ENCODE data around the gene CYSRT1.

CYSRT1 gene

DNA sequence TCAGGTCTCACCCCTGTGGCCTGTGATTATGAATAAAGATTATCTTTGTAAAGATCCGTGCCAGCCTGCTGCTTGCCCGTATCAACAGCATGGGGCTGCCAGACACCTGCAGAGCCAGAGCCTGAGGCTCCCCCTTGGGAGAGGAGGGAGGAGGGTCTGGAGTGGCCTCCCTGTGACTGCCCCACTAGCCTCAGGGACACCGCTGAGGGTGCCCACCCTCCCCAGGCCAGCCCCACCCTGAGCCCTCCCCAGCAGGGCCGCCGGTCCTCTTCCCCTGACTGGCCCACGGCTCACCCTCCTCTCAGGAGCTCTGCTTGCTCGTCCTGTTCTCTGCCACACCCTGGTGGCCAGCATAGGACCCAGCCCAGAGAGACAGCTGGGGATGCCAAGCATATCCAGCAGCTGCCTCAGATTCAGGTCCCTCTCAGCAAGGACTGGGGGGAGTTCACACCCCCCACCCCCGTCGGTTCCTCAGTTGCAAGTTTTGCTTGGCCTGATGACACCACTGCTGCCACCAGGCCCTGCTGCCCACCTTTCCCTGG, 34.6 kb upstream of the CYSRT1 start:
- DNase-seq = no peak

DNA sequence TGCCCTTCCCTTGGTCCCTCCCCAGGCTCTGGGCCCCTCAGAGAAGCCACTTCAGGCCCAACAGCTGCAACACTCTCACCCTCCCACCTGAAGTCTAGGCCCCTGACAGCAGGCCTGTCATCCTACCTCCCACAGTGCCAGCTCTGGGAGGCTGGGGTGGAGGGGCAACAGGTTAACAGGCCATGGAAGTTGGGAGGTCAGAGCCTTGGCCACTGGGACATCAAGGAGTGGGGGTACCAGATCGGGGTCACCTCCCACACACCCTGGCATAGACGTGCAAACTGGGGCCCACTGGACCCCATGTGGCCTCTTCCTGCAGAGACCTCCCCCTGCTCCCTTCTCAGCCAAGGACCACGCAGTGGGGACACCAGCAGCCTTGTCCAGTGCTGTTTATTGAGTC, 33.7 kb upstream of the CYSRT1 start:
- no peak for DNase-seq

DNA sequence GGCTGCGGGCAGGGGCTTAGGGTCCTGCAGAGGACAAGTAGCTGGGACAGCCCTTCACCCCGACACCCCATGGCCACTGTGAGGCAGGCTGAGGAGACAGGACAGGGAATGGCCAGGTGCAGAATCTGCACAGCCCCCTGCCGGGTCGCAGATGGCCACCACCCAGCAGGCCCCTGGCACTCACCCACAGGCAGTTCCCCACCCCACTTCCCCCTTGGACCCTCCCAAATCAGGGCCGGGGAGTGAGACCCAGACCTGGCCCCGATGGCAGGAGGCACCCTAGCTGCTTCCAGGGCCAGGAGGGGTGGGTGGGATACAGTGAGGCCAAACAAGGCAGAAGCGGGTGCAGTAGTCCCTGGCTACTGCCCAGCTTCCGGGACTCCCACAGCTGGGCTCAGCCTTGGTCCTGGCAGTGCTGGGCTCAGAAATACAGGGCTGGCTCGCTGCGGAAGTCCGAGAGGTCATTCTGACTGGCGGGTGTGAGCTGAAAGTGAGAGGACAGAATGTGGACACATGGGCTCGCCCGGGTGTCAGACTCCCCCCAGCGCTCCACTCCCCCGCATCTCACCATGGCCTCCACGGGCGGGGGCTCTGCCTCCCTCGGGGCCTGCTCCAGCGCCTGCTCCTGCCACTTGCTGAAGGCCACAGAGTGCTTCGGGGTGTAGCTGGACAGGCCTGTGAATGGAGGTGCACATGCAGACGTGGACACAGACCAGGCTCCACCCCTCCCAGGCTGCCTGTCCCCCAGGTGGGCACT, 33.1 kb upstream of the CYSRT1 start:
- DNase-seq = no peak

DNA sequence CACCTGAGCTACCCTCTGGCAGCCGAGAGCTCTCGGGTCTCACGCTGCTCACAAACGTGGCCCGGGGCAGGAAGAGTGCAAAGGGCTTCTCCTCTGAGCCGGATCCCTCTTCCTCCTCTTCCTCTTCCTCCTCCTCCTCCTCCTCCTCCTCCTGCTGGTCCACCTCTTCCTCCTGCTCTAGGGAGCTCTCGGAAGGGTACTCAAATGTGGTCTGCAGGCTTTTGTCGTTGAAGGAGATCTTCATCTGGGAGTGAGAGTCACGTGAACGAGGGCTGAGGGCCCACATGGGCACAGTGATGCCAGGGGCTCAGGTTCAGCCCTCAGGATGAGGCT, 32.6 kb upstream of the CYSRT1 start:
- DNase-seq = no peak

DNA sequence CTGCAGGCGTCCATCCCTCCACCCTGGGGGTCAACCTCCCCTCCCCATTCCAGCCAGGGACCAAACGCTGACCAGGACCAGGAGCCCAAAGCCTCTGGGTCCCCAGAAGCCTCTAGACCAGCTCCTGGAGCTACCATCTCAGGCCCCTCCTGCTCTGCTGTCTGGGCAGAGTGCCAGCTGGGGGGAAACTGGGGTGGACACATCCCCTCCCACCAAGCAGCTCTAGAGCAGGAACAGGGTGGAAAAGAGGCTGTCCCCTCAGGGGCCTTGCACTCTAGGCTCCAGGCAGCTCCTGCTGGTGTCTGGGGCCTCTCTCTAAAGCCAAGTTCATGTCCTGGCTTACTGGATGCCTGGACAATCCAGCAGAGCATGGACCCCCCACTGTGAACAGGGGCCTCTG, 32.1 kb upstream of the CYSRT1 start:
- no peak for DNase-seq

DNA sequence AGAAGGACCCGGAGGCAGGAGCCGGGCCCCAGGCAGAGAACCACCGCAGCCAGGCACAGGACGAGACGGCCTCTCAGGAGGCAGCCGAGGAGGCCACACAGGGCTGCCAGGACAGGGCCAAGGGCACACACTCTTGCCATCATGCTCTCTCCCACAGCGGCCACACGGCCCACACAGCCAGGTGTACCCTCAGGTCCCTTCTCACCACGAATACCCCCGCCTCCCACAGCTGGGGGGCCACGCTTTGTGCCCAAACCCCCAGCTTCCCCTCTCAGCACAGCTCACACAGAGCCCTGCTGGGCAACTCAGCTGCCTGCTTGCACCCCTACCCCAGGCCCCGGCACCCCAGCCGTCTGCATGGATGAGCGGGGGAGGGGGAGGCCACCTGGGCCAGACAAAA, 31.2 kb upstream of the CYSRT1 start:
- no peak for DNase-seq

DNA sequence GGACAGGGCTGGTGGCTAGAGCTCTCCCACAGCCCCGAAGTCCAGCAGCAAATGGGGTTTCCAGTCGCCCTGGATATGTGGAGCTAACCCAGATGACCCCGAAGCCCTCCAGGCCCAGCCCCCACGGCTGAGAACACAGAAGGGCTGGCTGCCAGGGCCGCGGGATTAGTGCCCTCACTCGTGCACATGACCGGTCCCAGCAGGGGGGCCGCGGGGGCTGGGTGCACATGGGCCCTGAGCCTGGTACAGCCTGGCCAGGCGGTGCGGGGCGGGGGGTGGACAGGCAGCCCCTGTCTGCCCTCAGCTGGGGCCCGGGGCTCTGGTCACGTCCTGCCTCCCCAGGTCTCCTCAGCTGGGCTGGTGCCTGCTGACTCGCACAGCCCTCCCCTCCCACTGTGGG, 30.6 kb upstream of the CYSRT1 start:
- no peak for DNase-seq

DNA sequence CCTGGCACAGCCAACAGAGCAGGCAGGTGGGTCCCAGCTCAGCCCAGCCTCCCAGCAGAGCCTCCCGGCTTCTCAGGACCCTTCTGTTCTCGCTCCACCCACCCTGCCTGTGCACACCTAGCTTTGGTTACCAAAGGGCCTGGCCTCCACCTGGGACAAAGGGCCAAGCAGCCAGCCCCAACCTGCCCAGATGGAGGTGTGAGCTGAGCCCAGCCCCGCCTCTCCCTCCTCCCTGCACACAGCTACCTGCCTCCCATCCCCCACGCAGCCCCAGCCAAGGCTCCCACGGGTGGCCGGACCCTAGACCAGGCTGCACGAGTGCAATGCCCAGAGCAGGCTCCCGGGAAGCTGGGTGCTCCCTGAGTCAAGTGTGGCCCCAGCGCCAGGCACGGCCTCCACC, 30.1 kb upstream of the CYSRT1 start:
- no peak for DNase-seq

DNA sequence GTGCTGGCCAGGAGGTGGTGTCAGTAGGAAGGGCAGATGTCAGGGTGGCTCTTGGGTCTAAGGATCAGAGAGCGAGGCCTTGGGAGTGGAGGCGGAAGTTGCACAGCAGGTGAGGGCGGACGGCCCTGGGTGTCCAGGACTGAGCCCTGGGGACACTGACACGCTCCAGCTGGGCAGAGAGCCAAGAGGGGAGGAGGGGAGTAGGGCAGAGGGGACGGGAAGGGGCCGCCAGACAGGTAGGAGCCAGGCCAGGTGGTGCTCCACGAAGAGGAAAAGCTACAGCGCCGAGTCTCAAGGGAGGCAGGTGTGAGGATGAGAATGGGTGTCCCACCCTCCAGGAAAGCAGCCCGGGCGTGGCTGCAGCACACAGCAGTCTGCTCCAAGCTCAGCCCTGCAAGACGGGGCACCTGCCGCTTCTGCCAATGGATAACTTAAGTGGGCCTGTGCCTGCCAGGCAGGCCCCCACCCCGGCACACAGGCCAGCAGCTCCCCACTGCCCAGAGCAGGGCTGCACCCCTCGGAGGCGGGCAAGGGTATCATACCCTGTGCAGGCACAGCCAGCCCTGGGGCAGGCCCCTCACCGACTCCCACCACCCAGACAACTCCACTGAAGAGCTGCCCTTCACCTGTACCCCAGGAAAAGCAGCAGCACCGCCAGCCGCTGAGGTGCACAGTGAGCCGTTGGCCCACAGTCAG, 29.3 kb upstream of the CYSRT1 start:
- no peak for DNase-seq

DNA sequence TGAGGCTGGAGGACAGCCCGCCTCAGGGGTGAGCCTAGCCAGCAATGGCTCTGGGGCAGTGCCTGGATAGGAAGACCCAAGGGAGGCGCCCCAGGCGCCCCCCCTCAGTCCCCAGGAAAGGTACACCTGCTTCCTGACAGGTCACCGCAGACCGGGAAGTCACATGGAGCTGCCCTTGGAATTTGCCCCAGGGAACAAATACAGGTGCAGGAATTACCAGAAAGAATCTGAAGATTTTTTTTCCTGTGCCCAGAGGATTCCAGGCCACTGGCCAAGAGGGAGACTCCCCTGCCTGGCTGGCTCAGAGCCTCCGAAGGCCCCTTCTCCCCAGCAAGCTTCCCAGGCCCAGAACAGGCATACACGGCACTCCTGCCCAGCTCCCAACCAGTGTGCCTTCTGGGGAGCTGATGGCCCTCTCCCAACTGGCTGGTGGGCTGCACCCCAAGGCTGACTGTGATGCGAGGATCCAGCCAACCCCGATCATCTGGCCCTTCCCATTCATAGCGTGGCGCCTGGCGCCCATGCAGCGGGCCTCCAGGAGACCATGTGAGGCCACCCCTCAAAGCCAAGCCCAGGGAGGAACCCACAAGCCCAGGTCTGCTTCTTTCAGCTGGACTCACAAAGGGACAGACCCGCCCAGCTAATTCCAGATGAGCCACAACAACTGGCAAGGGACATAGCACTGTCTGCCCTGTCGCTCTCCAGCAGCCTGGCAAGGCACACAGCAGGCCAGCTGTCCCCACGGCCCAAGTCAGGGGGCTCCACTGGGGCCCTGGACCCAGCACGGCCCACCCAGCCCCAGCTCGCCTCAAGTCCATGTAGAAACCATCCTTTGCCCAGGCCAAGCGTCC, 26.7 kb upstream of the CYSRT1 start:
- DNase-seq = no peak

DNA sequence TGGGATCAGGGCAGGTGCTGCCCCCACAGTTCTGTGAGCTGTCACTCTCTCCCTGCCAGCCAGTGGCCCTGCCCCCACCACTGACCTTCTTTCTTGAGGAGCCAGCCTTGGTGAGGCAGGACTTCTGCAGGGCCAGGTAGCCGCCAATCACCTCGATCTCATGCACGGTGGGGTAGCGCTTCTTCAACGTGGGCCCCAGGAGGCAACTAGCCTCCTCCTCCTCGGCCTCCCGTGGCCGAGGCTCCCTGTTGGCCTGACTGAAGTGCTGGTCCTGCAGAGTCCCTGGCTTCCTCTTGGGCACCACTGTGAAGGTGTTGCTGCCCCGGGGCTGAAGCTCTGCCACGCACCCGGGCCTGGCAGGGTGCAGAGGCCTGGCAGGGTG, 26.1 kb upstream of the CYSRT1 start:
- no peak for DNase-seq

DNA sequence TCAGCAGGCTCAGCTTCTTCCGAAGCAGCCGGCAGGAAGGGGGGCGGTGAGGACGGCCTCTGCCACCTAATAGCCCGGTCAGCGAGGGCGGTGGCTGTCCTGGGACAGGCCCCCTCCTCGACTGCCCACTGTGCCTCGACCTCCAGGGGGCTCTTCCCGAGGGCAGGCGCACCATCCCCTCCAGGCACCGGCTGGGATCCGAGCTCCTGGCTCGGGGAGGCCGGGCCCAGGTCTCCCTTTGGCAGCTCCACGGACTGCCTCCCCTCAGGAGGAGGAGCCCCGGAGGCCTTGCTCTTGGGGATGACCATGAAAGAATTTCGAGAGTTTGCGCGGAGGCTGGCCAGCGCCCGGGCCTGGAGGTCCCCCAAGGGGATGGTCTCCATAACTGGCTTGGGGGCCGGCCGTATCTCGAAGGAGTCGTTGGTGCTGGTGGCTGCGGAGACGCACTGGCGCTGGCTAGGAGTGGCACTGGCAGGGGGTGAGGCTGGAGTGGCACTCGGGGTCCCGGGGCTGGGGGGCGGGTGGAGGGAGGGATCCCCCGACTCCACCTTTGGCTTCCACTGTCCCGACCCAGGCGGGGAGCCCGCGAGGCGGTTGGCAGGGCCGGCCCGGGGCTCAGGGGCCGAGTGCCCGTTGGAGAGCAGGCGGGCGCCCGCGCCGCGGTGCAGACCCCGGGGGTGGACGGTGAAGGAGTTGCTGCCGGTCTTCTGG, 25.4 kb upstream of the CYSRT1 start:
- DNase-seq = no peak

DNA sequence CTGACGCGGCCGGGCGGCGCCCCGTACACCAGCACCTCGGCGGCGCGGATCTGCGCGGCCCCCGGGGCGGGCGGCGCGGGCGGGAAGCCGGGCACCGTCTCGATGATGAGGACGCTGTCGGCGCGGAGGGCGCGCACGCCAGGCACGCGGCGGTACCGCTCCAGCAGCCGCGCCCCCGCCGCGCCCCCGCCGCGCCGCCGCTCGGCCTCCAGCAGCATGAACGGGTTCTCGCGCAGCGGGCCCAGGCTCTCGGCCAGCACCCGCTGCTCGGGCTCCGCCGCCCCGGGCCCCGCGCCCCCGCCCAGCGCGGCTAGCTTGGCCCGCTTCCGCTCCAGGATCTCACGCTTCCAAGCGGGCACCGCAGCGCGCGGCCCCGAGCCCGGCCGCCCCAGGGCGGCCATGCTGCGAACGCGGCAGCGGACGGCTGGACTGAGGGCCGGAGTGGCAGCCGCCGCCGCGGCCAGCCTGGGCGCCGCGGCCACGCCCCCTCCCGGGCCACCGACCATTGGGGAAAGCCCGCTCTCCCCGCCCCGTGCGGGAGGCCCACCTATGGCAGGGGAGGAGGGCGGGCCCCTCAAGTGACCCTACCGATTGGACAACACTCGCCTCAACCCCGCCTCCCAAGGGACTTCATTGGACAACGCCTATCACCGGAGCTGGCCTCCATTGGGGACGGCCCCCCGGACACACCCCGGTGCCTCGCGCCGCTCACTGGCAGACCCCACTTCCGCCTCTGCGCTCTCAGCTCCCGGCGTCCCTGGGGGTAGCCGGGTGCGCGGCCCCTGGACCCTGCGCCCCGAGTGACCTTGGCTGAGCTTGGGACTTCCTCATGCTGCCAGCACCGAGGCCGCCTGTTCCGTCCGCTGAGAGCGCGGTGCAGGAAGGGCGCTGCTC, 24.4 kb upstream of the CYSRT1 start, which contains the start of gene TPRN:
Gene TPRN (minus strand): TSS at position 431 of the 894 bp plus-strand sequence. CDS start 30 bp downstream, at position 401.
- DNase-seq = peak; percentile 99

DNA sequence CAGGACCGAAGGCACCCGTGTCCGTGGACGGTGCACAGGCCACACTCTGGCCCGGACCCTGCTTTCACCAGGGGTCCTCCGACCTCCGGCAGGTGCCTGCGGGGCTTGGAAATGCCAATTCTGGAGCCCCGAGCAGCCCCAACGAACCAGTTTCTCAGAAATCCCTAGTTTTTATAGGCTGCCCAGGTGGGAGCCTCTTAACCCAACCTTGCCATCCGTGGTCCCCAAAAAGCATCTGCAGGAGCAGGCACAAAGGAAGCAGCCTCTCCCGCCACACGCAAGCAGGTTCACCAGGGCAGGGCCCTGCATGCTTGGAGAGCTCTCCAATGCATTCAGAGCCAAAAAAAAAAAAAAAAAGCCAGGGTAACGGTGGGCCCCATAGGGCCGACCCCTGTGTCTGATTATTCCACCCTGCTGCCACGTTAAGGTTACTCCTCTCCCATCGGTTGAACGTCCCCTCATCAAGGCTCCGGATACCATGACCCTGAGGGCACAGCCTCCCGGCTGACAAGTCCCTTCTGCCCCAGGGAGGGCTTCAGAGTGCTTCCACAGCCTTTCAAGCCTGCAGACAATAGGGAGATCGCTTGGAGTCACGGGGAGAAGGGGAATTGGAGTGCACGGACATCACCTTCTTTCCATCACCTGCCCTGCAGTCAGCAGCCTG, 23.6 kb upstream of the CYSRT1 start:
- DNase-seq = no peak

DNA sequence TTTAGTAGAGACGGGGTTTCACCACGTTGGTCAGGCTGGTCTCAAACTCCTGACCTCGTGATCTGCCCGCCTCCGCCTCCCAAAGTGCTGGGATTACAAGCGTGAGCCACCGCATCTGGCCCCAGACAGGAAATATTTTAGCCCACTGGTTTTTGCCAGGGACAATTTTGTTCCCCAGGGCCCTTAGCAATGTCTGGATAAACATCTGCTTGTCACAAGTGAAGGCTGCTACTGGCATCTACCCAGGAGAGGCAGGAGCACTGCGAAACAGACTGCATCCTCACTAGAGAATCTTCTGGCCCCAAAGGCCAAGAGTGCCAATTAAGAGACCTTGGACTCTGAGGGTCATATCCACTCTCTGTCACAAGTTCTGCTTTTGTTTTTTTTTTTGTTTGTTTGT, 22.0 kb upstream of the CYSRT1 start:
- DNase-seq = peak; percentile 35

DNA sequence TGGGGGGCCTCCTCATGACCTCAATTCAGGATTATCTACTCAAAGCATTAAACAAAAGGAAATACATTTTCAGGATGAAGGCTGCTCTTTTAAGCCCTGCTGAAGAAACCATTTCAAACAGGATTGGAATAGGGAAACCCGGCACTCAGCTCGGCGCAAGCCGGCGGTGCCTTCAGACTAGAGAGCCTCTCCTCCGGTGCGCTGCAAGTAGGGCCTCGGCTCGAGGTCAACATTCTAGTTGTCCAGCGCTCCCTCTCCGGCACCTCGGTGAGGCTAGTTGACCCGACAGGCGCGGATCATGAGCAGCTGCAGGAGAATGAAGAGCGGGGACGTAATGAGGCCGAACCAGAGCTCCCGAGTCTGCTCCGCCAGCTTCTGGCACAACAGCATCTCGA, 20.2 kb upstream of the CYSRT1 start:
- no peak for DNase-seq

DNA sequence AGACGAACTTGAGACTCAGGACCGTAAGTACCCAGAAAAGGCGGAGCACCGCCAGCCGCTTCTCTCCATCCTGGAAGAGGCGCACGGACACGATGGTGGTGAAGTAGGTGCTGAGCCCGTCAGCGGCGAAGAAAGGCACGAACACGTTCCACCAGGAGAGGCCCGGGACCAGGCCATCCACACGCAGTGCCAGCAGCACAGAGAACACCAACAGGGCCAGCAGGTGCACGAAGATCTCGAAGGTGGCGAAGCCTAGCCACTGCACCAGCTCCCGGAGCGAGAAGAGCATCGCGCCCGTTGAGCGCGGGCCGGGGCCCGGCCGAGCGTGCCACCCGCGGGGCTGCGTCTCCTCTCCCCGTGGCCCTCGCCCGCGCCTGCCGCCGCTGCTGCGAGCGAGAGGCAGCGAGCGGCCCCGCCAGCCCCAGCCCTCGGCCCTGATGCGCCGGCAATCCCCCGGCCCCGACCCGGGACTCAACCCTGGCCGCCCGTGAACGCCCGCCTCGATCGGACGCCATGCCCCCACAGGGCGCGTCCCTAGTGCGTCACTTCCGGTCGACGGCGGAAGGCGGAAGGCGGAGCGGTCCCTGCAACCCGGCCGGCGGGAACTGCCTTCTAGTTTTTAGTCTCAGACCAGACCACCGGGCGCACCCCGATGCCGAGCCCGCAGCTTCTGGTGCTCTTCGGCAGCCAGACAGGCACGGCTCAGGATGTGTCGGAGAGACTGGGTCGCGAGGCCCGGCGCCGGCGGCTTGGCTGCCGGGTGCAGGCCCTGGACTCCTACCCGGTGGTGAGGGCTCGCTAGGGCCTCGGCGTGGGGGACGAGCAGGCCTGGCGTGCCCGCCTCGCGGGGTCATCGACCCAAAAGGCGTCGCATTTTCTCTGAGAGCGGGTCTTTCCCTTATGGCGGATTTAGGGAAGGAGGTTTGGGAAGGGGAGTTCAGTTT, 19.6 kb upstream of the CYSRT1 start, which contains the start of the genes NDOR1 and TMEM203:
Gene NDOR1 (plus strand): TSS at position 575 of the 944 bp plus-strand sequence. CDS start 78 bp downstream, at position 653.
Gene TMEM203 (minus strand): TSS at position 523 of the 944 bp plus-strand sequence. CDS start 234 bp downstream, at position 289.
- DNase-seq = peak; percentile 87

DNA sequence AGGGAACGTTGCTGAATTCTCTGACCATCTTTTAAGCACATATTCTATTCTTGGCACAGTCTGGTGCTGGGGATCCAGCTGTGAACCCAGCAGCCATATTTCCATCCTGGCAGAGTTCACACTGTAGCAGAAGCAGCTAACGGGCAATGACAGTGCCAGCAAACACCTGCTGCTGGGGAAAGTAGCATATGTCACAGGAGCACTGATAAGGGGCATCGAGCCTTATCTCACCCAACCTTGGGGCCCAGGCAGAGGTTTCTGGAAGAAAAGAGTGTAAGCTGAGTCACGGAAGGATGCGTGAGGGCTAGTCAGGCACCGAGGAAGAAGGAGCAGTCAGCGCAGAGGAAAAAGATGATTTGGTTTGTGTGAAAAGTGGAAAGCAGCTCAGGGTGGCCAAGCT, 18.4 kb upstream of the CYSRT1 start:
- DNase-seq = no peak

DNA sequence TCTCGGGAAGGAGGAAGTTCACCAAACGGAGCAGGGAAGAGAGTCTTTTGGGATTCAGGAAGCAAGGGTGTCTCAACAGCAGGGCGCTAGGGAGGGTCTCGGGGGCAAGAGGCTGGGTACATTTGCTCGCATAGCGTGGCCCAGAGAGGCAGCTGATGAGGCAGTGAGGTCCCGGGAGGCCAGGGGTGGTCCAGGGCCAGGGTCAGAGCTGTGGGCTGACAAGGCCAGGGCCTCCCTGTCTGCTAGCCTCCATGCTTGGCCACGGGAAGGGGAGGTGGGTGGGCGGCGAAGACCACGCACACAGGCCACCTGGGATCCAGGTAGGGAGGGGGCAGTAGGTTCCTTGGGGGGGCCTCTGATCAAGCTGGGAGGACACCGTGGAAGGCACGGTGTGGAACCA, 13.4 kb upstream of the CYSRT1 start:
- no peak for DNase-seq
